ENCODE results near the gene HERPUD1.
"Not testable (repeated sequence)": the region's sequence is repeated elsewhere in the genome, so short reads cannot be mapped to it uniquely, and the experiment has no call there.

Gene HERPUD1

DNA sequence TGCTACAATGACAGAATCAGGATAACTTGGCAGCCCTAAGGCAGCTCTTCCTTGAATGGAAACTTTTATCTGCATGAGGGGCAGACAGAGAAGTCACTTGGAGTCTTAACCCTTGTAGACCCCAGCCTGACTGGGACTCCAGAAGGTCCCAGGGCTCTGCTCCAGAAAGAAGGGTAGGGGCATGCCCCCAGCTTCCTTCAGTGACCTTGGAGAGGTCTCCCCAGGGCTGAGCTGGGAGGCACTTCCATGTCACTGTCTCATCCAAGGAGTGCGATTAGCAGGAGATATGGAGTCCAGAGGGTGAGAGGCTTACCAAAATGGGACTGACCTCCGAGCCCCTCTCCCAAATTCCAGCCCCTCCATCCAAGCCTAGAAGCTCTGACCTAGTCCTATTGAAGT lies 54.0 kb downstream of the HERPUD1 start:
- H3K4me3 ChIP-seq (replicated peaks; ENCODE audit: insufficient read depth, low read length), result no peak overlapping the region
- DNase-seq (ENCODE audit: low read depth in 1 of 2, low spot score in 1 of 2), result no peak
- no peak for TF ChIP-seq POLR2AphosphoS5 (IDR thresholded peaks at IDR 0.05; ENCODE audit: low read depth)
- no peak for TF ChIP-seq GABPA (IDR thresholded peaks at IDR 0.05; ENCODE audit: low read depth)
- no peak for TF ChIP-seq SPI1 (IDR thresholded peaks at IDR 0.05; ENCODE audit: borderline replicate concordance, low read depth)
- no peaks in the 10 kb centered on the region for H3K27me3 ChIP-seq (ENCODE audit: insufficient read depth, poor library complexity, severe bottlenecking)
- no peak overlapping the region for H3K27ac ChIP-seq (replicated peaks)

DNA sequence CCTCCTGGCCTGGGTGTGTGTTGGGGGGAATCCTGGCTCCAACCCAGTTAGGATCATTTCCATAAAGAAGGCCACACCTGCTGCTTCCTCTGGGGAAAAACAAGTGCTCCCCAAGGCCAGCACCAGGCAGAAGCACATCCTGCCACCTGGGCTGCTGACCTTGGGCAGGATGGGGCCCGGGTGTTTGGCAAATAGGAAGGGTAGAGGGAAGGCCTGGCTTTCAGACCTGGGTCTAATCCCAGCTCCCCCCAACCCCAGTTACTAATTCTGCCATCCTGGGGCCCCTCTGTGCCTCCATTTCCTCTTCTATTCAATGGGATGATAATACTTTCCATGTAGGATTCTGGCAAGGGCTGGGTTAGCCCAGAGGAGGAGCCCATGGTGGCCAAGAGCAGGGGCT lies 54.4 kb downstream of the HERPUD1 start:
- Histone ChIP-seq H3K27me3 (ENCODE audit: insufficient read depth, poor library complexity, severe bottlenecking) (no peaks in the 10 kb centered on the region), H3K27ac (replicated peaks) (no peak overlapping the region), H3K4me3 (replicated peaks; ENCODE audit: insufficient read depth, low read length) (no peak overlapping the region)
- no peak for TF ChIP-seq POLR2AphosphoS5 (IDR thresholded peaks at IDR 0.05; ENCODE audit: low read depth)
- no peak for TF ChIP-seq SPI1 (IDR thresholded peaks at IDR 0.05; ENCODE audit: borderline replicate concordance, low read depth)
- TF ChIP-seq, protein P1, sequence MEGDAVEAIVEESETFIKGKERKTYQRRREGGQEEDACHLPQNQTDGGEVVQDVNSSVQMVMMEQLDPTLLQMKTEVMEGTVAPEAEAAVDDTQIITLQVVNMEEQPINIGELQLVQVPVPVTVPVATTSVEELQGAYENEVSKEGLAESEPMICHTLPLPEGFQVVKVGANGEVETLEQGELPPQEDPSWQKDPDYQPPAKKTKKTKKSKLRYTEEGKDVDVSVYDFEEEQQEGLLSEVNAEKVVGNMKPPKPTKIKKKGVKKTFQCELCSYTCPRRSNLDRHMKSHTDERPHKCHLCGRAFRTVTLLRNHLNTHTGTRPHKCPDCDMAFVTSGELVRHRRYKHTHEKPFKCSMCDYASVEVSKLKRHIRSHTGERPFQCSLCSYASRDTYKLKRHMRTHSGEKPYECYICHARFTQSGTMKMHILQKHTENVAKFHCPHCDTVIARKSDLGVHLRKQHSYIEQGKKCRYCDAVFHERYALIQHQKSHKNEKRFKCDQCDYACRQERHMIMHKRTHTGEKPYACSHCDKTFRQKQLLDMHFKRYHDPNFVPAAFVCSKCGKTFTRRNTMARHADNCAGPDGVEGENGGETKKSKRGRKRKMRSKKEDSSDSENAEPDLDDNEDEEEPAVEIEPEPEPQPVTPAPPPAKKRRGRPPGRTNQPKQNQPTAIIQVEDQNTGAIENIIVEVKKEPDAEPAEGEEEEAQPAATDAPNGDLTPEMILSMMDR (IDR thresholded peaks at IDR 0.05; ENCODE audit: insufficient read depth, low read length), result no peak
- TF ChIP-seq, protein P2, sequence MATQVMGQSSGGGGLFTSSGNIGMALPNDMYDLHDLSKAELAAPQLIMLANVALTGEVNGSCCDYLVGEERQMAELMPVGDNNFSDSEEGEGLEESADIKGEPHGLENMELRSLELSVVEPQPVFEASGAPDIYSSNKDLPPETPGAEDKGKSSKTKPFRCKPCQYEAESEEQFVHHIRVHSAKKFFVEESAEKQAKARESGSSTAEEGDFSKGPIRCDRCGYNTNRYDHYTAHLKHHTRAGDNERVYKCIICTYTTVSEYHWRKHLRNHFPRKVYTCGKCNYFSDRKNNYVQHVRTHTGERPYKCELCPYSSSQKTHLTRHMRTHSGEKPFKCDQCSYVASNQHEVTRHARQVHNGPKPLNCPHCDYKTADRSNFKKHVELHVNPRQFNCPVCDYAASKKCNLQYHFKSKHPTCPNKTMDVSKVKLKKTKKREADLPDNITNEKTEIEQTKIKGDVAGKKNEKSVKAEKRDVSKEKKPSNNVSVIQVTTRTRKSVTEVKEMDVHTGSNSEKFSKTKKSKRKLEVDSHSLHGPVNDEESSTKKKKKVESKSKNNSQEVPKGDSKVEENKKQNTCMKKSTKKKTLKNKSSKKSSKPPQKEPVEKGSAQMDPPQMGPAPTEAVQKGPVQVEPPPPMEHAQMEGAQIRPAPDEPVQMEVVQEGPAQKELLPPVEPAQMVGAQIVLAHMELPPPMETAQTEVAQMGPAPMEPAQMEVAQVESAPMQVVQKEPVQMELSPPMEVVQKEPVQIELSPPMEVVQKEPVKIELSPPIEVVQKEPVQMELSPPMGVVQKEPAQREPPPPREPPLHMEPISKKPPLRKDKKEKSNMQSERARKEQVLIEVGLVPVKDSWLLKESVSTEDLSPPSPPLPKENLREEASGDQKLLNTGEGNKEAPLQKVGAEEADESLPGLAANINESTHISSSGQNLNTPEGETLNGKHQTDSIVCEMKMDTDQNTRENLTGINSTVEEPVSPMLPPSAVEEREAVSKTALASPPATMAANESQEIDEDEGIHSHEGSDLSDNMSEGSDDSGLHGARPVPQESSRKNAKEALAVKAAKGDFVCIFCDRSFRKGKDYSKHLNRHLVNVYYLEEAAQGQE (IDR thresholded peaks at IDR 0.05; ENCODE audit: insufficient replicate concordance, low read depth), result no peak
- no peak for TF ChIP-seq GABPA (IDR thresholded peaks at IDR 0.05; ENCODE audit: low read depth)
- no peak for DNase-seq (ENCODE audit: low read depth in 1 of 2, low spot score in 1 of 2)

DNA sequence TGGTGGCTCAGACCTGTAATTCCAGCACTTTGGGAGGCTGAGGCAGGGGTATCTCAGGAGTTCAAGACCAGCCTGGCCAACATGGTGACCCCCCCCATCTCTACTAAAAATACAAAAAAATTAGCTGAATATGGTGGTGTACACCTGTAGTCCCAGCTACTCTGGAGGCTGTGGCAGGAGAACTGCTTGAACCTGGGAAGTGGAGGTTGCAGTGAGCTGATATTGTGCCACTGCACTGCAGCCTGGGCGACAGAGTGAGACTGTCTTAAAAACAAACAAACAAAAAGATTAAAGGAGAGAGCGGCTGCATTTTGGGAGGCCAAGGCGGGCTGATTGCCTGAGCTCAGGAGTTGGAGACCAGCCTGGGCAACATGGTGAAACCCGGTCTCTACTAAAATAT lies 55.0 kb downstream of the HERPUD1 start:
- DNase-seq (ENCODE audit: low read depth in 1 of 2, low spot score in 1 of 2); H3K4me3 ChIP-seq (replicated peaks; ENCODE audit: insufficient read depth, low read length); H3K27ac ChIP-seq (replicated peaks); H3K27me3 ChIP-seq (ENCODE audit: insufficient read depth, poor library complexity, severe bottlenecking): not testable (repeated sequence)

DNA sequence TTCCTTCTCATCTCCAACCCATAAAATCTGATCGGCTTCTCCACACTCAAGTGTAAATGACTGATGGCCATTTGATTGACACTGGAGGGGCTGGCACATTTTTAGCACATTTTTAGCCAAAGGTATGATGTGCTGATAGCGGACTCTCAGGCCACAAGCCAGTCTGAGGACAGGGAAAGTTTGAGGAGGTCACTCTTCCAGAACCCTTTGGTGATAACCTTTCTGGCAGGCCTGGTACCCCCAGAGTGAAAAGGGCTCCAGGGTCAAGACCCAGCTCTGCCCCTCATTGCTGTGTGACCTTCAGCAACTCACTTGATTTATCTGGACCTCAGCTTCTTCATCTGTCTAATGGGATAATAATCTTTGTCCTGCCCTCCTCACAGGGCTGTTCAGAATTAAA lies 55.8 kb downstream of the HERPUD1 start:
- Histone ChIP-seq H3K27ac (replicated peaks) (no peak overlapping the region), H3K4me3 (replicated peaks; ENCODE audit: insufficient read depth, low read length) (no peak overlapping the region), H3K27me3 (ENCODE audit: insufficient read depth, poor library complexity, severe bottlenecking) (no peaks in the 10 kb centered on the region)
- TF ChIP-seq, protein P2 (IDR thresholded peaks at IDR 0.05; ENCODE audit: insufficient replicate concordance, low read depth), result no peak
- TF ChIP-seq POLR2AphosphoS5 (IDR thresholded peaks at IDR 0.05; ENCODE audit: low read depth) (no peak), SPI1 (IDR thresholded peaks at IDR 0.05; ENCODE audit: borderline replicate concordance, low read depth) (no peak), GABPA (IDR thresholded peaks at IDR 0.05; ENCODE audit: low read depth) (no peak)
- TF ChIP-seq, protein P1 (IDR thresholded peaks at IDR 0.05; ENCODE audit: insufficient read depth, low read length), result no peak
- no peak for DNase-seq (ENCODE audit: low read depth in 1 of 2, low spot score in 1 of 2)

All from HL-60 (cell line).